Head of caudate nucleus (tissue), 42 donors: Measurements from ENCODE around the gene SOX10.
"Not testable (repeated sequence)": the region's sequence is repeated elsewhere in the genome, so short reads cannot be mapped to it uniquely, and the experiment has no call there.

Source experiments
- DNase-seq, 42 donors: peaks; one replicate each; pipeline versions ENCODE4 v3.0.0 to v3.0.0-alpha.2; 2020 to 2021; ENCODE audit warnings: mixed read lengths in 7 of 42
- intact Hi-C: fragments of 100-400 bp; cut with DNase I; formaldehyde crosslinking; loops from one replicate; pipeline ENCODE4 v1.15.0; 2022

Gene SOX10

DNA sequence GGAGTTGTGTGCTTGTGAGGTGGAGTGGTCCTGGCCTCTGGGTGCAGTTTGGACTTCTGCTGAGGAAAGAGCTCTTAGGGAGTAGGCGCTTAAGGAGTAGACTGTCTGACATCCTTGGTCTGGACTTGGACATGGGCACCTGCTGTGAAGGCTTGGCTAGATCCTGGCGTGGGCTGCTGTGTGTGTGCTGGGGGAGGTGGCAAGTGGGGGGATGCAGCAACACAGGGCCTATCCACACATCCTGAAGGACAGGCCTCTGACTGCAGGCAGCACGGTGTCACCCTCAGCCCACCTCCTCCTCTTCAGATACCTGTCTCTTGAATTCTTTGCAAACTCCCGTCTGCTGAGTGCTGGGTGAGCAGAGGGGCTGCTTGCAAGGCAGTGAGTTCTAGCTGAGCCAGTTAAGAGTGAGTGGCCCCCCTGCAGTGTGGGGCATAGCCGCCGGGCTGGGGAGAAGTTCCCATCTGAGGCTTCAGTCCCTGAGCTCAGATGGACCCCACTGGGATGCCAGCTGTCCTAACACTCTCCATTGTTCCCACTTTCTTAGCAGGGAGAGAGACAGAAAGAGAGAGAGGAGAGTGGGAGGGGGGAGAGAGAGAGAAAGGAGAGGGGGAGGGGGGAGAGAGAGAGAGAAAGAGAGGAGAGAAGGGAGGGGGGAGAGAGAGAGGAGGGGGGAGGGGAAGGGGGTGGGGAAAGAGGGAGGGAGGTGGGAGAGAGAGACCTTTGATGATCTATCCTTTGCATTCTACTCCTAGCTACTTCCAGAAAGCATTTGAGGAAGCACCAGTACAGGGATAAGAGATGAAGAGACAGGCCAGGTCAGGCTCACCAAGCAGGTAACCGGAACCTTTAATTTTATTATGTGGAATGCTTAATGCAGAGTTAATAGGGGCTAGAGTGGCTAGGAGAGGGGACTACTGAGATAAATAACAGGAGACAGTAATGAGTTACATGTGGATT is 12.6 kb downstream of the SOX10 start:
- intact Hi-C loops: no loop called here

DNA sequence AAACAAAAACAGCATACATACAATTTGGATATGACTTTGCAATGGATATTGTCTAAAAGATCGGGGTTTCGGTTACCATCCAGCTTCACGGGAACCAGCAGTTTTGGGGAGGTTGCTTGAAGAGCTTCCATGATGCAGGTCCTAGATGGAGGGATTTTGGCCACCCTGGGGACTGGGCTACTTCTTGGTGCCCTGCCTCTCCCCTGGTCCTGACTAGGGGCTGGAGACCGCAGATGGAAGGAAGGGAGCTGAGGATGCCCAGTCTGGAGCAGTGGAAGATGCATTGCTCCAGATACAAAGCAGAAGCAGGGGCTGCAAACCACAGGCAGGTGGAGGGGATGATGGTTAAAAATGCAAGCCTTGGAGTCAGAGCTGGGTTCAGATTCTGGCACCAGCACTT is 13.5 kb downstream of the SOX10 start:
- peak in 1 of 42 donors; percentile 45 for DNase-seq
- intact Hi-C loops: no loop called here

More for the DNA sequence above, 12.6 kb downstream of the SOX10 start:
- peak in 5 of 42 donors; percentile 54 to 65 (median 62) for DNase-seq

DNA sequence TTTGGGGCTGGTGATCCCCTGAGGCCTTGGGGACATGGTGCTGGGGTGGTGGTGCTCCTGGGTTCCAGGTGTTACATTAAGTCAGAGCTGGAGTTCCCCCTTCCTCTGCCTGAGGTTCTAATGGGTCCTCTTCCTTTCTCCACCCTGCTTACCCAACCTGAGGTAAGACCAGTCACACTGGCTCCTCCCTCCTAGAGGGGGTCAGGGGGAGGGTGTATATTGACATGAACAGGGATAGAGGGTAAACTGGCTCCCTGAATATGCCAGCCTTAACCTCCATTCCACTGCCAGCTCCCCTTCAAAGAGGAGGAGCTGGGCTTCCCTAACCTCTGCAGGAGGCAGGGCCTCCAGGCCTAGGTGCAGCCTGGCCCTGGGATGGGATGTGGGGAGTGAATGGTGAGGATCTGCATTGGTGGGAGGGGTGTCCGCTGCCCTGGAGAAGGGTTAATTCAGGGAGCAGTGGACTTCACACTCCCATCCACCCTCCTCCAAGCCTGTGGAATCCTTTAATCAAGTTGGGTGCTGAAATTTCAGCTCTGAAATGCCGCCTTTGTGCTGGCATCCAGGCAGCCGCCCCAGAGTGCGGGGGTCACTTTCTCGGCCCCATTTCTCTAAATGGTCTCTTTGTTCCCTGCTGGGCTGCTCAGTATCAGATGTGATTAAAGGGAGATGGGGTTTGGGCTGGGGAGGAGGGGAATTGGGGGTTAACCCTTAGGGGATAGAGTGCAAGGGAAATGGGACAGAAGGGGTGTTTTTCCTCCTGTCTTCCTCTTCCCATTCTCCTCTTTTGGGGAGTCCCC is 15.7 kb downstream of the SOX10 start:
- peak; percentile 59 to 92 (median 81) for DNase-seq
- intact Hi-C loops: loop anchor here (10.0 kb wide), 1 partner anchor 154 kb away; no protein-coding TSS in a partner anchor

DNA sequence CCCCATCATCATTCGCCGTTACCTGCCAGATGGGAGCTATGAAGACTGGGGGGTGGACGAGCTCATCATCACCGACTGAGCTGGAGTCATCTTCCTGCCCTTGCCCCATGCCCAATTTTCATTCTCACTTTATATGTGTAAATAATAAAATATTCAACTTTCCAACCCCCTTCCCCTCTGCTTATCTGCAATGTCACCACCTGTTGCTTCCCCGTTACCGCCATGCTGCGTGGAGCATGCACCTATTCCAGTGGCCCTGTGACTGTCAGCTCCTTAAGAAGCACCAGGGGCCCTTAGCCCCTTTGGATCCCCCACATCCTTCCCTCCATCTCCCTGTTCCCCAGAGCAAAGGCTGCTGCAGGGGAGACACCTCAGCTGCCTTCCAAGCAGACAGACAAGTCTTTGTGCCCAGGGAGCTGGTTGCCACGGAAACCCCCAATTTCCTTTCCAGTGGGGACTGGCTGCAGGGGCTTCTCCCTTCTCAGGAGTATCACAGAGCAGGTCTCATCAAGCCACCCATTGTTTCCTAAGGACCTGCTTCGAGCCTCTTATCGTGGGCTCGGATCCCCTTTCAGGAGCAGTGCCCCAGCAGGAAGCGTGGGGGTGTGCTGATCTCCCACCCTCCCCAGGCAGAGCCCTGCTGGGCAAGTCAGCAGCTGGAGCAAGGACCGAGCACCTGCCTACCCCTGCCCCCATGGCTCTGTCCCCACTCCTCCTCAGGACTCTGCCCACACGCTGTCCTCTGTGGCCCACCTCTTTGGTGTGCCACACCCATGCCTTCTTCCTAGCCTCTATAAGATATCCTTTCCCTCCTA is 16.5 kb downstream of the SOX10 start:
- DNase-seq: peak in 6 of 42 donors; percentile 21 to 59 (median 42)
- intact Hi-C loops: loop anchor here (10.0 kb wide), 1 partner anchor 153 kb away; no protein-coding TSS in a partner anchor

DNA sequence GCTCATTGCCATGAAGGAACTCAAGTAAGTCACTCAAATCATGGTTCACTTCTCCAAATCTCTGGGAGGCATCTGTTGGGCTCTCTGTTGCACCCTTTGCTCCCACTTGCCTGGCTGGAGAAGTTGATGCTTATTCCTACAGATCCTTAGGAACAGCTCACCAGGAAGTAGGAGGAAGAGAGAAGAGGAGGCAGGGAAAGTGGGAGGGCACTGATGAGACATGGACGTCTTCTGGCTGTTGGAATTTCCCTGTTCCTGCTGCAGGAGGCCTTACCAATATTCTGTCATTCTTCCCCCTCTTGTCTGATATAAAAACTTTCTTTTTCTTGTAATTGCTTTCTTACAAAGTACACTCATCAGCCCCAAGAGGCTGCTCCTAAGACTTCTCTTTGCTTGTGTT is 17.2 kb downstream of the SOX10 start:
- DNase-seq: peak in 10 of 42 donors; percentile 52 to 80 (median 63)
- intact Hi-C loops: loop anchor here (10.0 kb wide), 1 partner anchor 152 kb away; no protein-coding TSS in a partner anchor

DNA sequence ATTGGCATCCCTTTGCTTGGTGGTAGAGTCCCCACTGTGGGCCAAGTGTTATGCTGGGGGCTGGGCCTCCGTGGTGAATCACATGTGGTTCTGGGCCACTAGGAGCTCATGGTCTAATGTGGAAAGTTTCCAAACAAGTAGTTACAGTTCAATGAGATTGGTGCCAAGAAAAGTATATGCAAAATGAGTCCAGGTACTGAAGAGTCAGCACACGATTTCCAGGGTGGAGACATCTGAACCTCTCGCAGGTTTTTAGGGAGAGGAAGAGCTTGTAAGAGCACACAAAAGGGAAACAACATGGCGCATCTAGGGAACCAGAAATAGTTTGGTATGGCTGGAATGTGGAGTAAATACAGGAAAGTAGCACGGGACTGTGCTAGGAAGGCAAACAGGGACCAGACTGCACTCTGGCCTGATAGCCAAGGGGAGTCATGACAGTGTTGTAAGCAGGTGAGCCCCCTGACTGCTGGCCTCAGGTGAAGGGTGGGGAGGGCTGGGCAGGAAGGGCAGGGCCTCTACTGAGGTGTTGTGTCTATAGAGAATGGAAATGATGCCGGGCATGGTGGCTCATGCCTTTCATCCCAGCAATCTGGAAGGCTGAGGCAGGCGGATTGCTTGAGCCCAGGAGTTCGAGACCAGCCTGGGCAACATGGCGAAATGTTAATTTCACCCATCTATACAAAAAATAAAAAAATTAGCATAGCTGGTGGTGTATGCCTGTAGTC is 18.3 kb downstream of the SOX10 start:
- intact Hi-C loops: loop anchor here (10.0 kb wide), 1 partner anchor 151 kb away; no protein-coding TSS in a partner anchor
- no peak for DNase-seq

DNA sequence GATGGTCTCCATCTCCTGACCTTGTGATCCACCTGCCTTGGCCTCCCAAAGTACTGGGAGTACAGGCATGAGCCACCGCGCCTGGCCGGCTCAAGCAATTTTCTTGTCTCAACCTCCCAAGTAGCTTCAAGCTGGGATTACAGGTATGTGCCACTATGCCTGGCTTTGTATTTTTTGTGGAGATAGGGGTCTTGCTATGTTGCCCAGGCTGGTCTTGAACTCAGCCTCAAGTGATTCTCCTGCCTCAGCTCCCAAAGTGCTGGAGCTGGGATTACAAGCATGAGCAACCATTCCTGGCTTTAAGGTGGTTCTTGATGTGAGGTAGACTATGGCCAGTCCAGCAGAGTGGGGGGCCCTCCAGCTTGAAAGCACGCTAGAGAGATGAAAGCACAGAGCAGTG is 23.3 kb downstream of the SOX10 start:
- DNase-seq: no peak
- intact Hi-C loops: loop anchor here (10.0 kb wide), 1 partner anchor 146 kb away; no protein-coding TSS in a partner anchor

DNA sequence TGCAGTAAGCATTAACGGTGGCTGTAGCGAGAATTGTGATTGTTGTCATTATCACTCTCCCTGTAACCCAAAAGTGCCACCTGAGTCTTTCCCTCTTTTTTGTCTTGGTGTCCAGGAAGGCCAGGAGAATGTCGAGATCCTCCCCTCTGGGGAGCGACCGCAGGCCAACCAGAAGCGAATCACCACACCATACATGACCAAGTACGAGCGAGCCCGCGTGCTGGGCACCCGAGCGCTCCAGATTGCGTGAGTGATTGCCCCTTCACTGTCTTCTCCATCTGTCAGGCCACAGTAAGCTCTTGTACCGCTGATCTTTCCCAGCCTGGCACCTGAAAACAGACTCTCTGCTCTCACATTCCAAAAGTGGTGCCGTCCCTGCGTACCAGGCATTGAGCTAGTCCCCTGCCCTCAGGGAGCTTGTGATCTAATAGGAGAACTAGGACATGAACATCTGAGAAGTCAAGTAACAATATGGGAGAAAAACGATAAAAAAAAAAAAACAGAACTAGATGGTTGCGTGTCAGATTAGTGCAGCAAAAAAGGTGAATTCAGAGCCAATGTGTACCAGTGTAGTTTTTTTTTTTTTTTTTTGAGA is 25.0 kb downstream of the SOX10 start:
- intact Hi-C loops: no loop called here

DNA sequence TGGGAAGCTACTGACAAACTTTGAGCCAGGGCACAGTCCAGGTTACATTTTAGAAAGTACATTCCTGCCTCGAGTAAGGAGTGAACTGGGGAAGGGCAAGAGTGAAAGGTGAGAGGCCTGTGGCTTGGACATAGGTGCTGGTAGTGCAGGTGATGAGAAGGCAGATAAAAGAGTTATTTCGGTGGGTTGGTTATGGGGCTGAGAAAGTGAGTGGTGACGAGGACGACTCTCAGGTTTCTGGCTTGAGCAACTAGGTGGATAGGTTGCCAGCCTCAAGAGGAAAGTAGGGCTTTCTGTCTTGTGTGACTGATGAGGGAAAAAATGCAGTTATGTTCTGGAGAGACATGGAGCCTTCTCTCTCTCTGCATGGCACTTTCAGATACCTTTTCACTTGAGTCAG is 27.1 kb downstream of the SOX10 start:
- intact Hi-C loops: no loop called here

More for the DNA sequence above, 25.0 kb downstream of the SOX10 start:
- DNase-seq: no peak

DNA sequence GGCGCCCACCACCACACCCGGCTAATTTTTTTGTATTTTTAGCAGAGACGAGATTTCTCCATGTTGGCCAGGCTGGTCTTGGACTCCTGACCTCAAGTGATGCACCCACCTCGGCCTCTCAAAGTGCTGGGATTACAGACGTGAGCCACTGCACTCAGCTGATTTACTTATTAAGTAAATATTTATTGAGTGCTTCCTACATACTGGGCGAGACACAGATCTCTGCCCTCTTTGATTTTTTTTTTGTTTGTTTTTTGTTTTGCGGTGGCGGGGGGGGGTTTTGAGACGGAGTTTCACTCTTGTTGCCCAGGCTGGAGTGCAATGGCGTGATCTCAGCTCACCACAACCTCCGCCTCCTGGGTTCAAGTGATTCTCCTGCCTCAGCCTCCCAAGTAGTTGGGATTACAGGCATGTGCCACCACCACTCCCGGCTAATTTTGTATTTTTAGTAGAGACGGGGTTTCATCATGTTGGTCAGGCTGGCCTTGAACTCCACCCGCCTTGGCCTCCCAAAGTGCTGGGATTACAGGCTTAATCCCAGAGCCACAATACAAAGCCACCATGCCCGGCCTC is 28.4 kb downstream of the SOX10 start:
- intact Hi-C loops, DNase-seq: not testable (repeated sequence)

More for the DNA sequence above, 27.1 kb downstream of the SOX10 start:
- no peak for DNase-seq

DNA sequence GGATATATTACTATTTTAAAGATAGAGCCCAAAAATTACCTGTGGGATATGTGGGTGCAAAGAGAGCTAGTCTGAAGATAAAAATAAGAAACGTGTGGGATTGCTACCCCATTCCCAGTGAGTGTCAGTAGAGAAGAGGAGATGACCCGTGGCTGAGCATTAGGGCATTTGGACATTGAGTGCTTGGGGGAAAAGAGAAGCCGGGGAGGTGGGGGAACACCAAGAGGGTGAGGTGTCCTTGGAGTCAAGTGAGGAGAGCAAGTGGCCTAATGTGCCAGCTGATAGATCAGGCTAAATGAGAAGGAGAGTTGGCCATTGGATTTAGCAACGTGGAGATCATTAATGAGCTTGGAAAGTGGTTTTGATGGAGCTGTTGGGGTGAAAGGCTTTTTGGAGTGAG is 29.7 kb downstream of the SOX10 start:
- intact Hi-C loops: no loop called here
- DNase-seq: no peak

DNA sequence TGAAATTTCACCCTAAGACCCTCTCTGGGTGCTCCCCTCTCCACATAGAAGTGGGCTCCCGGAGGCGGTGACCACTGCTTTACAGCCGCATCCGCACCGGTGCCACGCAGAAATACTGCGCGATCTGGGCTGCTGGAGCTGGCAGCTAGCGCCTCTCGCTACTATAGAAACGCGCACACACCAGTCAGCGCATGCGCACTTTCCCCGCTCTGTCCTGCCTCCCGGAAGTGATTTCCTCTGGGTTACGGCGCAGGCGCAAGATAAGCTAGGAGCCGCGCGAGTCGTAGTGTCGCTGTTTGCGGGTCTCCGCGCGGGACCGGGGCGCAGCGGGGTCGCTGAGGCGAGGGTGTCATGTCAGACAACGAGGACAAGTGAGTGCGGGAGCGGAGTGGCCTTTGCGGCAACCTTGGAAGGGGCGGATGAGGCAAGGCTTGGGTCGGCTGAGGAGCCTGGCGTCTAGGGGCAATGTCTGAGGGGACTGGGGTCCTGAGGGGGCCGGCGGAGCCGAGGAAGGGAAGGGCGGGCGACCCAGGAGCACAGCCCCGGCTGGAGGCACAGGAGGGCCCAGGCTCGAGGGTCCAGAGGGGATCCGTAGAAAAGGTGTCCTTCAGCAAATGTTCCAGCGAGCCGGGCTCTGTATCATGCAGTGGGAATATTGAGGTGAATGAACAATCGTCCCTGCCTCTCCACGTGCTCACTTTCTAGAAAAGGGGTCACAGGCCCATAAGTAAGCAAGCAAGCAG is 30.7 kb downstream of the SOX10 start, which contains the start of the genes C22orf23 and POLR2F:
Gene C22orf23, minus strand, starts transcription at position 165 of the 743 bp plus-strand sequence. CDS start 452 bp downstream, outside the sequence.
Gene POLR2F, plus strand, starts transcription at position 263 of the 743 bp plus-strand sequence. Its CDS starts 89 bp downstream, at position 352.
- intact Hi-C loops: no loop called here
- DNase-seq: peak; percentile 84 to 98 (median 93)

DNA sequence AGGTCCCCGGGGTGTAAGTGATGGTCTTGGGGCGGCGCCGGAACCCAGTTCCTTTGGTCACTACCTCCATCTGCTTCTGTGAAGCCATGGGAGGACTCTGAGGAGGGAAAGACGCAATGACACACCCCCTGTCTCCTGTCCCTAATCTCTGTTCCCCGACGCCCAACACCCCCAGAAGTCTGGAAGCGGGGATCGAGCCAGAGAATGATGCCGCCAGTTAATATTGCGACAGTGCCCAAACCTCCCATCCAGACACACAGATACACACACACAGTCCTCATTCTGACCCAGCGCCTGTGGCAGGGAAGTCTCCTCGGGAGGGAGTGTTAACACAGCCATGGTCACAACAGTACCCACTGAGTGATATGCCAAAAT is 31.3 kb downstream of the SOX10 start:
- intact Hi-C loops: no loop called here
- DNase-seq: peak in 7 of 42 donors; percentile 7 to 43 (median 33)

DNA sequence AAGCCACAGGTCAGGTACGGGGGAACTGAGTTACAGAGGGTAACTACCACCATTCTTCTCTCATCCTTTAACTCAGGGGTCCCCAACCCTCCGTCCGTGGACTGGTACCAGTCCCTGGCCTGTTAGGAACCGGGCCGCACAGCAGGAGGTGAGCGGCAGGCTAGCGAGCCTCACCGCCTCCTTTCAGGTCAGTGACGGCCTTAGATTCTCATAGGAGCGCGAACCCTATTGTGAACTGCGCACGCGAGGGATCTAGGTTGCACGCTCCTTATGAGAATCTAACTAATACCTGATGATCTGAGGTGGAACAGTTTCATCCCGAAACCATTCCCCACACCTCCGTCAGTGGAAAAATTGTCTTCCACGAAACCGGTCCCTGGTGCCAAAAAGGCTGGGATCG is 31.7 kb downstream of the SOX10 start:
- DNase-seq, intact Hi-C loops: not testable (repeated sequence)

DNA sequence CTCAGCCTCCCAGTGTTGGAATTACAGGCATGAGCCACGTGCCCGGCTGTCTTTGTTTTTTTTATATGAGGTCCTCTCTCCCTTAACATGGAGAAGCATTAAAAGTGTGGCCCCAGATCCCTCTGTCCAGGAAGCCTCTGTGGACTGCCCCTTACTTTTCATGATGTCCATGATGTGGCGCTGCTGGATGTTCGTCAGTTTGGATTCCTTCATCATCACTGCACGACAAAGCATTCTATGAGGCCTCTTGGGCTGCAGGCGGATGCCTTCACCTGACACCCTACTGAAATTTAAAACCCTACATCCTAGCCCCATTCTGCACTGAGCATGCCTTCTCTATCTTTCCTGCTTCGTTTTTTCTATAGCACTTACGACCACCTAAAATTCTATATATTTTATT is 33.0 kb downstream of the SOX10 start:
- DNase-seq: no peak
- intact Hi-C loops: no loop called here

DNA sequence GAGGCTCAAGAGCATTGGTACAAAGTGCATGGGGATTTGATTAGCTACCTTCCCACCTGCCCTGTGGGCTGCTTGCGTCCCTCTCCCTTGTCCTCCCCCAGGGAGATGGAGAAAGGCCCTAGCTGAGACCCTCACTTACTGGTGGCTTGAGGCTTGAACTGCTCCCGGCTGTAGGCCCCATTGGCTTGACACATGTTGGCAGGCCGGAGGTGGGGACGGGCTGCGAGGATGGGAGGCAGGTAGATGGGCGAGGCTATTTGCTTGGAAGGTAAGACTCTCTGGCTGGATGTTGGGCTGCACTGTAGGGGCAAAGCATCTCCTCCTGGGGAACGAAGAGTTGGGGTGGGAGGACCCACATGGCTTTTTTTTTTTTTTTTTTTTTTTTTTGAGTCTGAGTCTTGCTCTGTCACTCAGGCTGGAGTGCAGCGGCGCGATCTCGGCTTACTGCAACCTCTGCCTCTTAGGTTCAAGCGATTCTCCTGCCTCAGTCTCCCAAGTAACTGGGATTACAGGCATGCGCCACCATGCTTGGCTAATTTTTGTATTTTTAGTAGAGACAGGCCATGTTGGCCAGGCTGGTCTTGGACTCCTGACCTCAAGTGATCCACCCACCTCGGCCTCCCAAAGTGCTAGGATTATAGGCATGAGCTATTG is 37.1 kb downstream of the SOX10 start:
- intact Hi-C loops, DNase-seq: not testable (repeated sequence)
